CD8-positive, alpha-beta memory T cell (primary cell): ENCODE measurements around the gene PQBP1. TPM values are rescaled to one million over a fixed set of nuclear protein-coding genes. Genes with fewer than 3 reads are reported as not detected.

ENCODE experiments used
- CTCF ChIA-PET: fragments of 350-600 bp; sonication (Branson Sonifier 250); formaldehyde crosslinking; loops from one replicate; lab custom pipeline; 2021; ENCODE audit warnings: antibody characterized with exemption; lab: Charles Lee
- POLR2A ChIA-PET: fragments of 350-600 bp; sonication (Branson Sonifier 250); formaldehyde crosslinking; loops from one replicate; lab custom pipeline; 2021; ENCODE audit warnings: antibody characterized with exemption; lab: Charles Lee
- DNase-seq, 5 donors: peaks; one replicate each; pipeline versions ENCODE4 v3.0.0 to v3.0.0-alpha.2; 2020 to 2022; ENCODE audit warnings: mixed read lengths in 1 of 5
- H3K27ac ChIP-seq: one replicate; pipeline ENCODE4 v1.7.0; 2013; ENCODE audit warnings: low read depth, mild to moderate bottlenecking, low read length, moderate library complexity
- H3K27me3 ChIP-seq: 2 replicates; pipeline ENCODE4 v1.7.0; 2013; ENCODE audit warnings: low read length, mild to moderate bottlenecking; ENCODE audit not compliant: insufficient read depth, poor library complexity, severe bottlenecking
- H3K36me3 ChIP-seq: 2 replicates; pipeline ENCODE4 v1.7.0; 2013; ENCODE audit warnings: mild to moderate bottlenecking, low read length, moderate library complexity; ENCODE audit not compliant: insufficient read depth
- H3K4me1 ChIP-seq: 2 replicates; pipeline ENCODE4 v1.7.0; 2013; ENCODE audit warnings: mild to moderate bottlenecking, low read length, moderate library complexity; ENCODE audit not compliant: insufficient read depth
- H3K4me3 ChIP-seq: 2 replicates; pipeline ENCODE4 v1.7.0; 2013; ENCODE audit warnings: mild to moderate bottlenecking, low read length
- H3K9me3 ChIP-seq: 2 replicates; pipeline ENCODE4 v1.7.0; 2013; ENCODE audit warnings: mild to moderate bottlenecking, low read length
- H3K27ac Mint-ChIP-seq, 8 donors: one replicate each; pipeline ENCODE4 v1.8.0; 2020 to 2021; ENCODE audit warnings: mixed read lengths in 8 of 8, mild to moderate bottlenecking in 6 of 8, inconsistent platforms in 3 of 8, moderate library complexity in 3 of 8
- H3K27me3 Mint-ChIP-seq, 2 donors: one replicate each; pipeline ENCODE4 v1.8.0; 2020 to 2021; ENCODE audit warnings: mixed read lengths in 2 of 2, mild to moderate bottlenecking in 1 of 2, moderate library complexity in 1 of 2
- H3K36me3 Mint-ChIP-seq, 3 donors: one replicate each; pipeline ENCODE4 v1.8.0; 2020 to 2021; ENCODE audit warnings: mixed read lengths in 3 of 3, inconsistent platforms in 1 of 3, mild to moderate bottlenecking in 1 of 3
- H3K4me1 Mint-ChIP-seq, 3 donors: one replicate each; pipeline ENCODE4 v1.8.0; 2020 to 2021; ENCODE audit warnings: mixed read lengths in 3 of 3, inconsistent platforms in 1 of 3, mild to moderate bottlenecking in 1 of 3
- H3K4me3 Mint-ChIP-seq, 7 donors: one replicate each; pipeline ENCODE4 v1.8.0; 2020 to 2021; ENCODE audit warnings: mixed read lengths in 7 of 7, mild to moderate bottlenecking in 6 of 7, moderate library complexity in 4 of 7, inconsistent platforms in 2 of 7
- H3K9me3 Mint-ChIP-seq, 5 donors: one replicate each; pipeline ENCODE4 v1.8.0; 2020 to 2022; ENCODE audit warnings: mixed read lengths in 5 of 5, mild to moderate bottlenecking in 3 of 5, moderate library complexity in 2 of 5, inconsistent platforms in 1 of 5
- polyA plus RNA-seq: library from polyadenylated mRNA; unstranded; fragments of 300-500 nt; fragmentation: Illumina TruSeq; gene quantifications from one replicate; pipeline ENCODE4 v1.2.3, GENCODE V29; 2021
- total RNA-seq, 2 experiments: library from RNA; stranded (reverse); gene quantifications; one replicate each; pipeline ENCODE4 v1.2.3, GENCODE V29; 2021

Gene PQBP1
- total and polyA plus RNA-seq, 3 experiments from 2014 or later, result 83.5 to 106 (median 101) TPM

GRCh38 chrX:48910926-48911411 lies 13.2 kb downstream of the PQBP1 start:
- H3K9me3 ChIP-seq, result no peaks in the 10 kb centered on the region
- peak in 1 of 5 donors; percentile 25 for DNase-seq
- peak overlapping the region; percentile 65 for H3K4me3 ChIP-seq
- H3K27me3 ChIP-seq, result no peaks in the 10 kb centered on the region
- Mint-ChIP-seq H3K27me3 (peaks cover 0 to 14% of the 10 kb centered on the region in 2 donors), H3K36me3 (peaks cover 6 to 59% (median 6%) of the 10 kb centered on the region in 3 donors), H3K9me3 (no peaks in the 10 kb centered on the region), H3K4me1 (peaks cover 40 to 57% (median 54%) of the 10 kb centered on the region in 3 donors), H3K27ac (peak overlapping the region; percentile 90 to 99 (median 95)), H3K4me3 (peak overlapping the region; percentile 86 to 94 (median 88))
- CTCF ChIA-PET, result interaction anchor here (1.1 to 3.1 kb wide), 4 partner anchors 10 to 35 kb away, joined by 3 to 10 read pairs (median 6); no protein-coding TSS in a partner anchor
- peaks cover 23% of the 10 kb centered on the region for H3K36me3 ChIP-seq
- peak overlapping the region; percentile 92 for H3K27ac ChIP-seq
- POLR2A ChIA-PET, result interaction anchor here (0.8 to 2.7 kb wide), 3 partner anchors 14 to 91 kb away, joined by 3 to 15 read pairs (median 6); partner anchors contain the start of genes GRIPAP1, PQBP1 and TIMM17B
- peaks cover 51% of the 10 kb centered on the region for H3K4me1 ChIP-seq

DNA sequence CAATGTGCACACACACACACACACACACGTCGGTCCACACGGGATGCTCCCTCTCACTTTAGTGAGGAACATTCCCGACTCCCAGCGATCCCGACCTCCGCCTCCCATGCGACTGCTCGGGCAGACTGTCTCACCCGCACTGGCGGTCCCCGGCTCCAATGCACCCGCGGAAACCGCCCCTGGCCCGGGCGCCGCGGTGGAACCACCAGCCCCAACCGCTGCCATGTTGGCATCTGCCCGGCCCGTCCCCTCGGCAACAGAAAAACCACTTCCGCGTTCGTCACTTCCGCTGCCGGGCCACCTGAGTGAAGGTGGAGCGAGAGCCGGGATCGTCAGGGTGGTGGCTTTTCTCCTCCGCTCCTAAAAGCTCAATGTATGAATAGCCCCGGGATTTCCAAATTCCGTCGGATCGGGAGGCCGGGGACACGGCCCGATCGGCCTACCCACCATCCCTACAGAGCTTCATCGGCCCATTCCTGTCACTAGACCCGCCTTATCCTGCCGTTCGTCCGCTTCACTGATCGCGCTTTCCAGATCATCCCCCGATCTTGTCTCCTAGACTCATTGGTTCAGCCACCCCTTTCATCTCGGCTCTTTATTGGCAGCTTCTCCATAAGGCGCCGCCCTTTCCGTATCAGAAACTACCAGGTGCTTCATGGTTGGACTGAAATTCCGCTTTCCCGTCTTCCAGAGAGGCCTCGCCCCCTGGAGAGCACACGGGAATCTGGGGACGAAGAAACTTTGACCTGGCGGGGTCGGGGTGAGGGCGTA lies 13.9 kb downstream of the PQBP1 start, which contains the start of gene SLC35A2:
SLC35A2 (minus strand) TSS at position 235 of the 771 bp plus-strand sequence; CDS start at position 225, 10 bp downstream.
- Mint-ChIP-seq H3K9me3 (no peaks in the 10 kb centered on the region), H3K27me3 (peaks cover 0 to 12% of the 10 kb centered on the region in 2 donors), H3K4me3 (peak within 1 kb of the TSS; percentile 86 to 94 (median 88)), H3K27ac (peak within 1 kb of the TSS; percentile 90 to 99 (median 95)), H3K4me1 (peaks cover 43 to 61% (median 58%) of the 10 kb centered on the region in 3 donors), H3K36me3 (peaks cover 6 to 61% (median 6%) of the 10 kb centered on the region in 3 donors)
- H3K4me1 ChIP-seq, result peaks cover 55% of the 10 kb centered on the region
- ChIA-PET POLR2A (interaction anchor here (0.8 to 2.7 kb wide), 4 partner anchors 9 to 91 kb away, joined by 3 to 15 read pairs (median 8); partner anchors contain the start of genes GRIPAP1, PQBP1 and TIMM17B), CTCF (interaction anchor here (1.0 to 3.1 kb wide), 5 partner anchors 11 to 35 kb away, joined by 3 to 10 read pairs (median 4); partner anchors contain the start of genes PQBP1 and TIMM17B)
- no peaks in the 10 kb centered on the region for H3K27me3 ChIP-seq
- H3K27ac ChIP-seq, result peak within 1 kb of the TSS; percentile 92
- peak within 1 kb of the TSS; percentile 65 for H3K4me3 ChIP-seq
- DNase-seq, result peak; percentile 78 to 93 (median 87)
- H3K9me3 ChIP-seq, result no peaks in the 10 kb centered on the region
- peaks cover 26% of the 10 kb centered on the region for H3K36me3 ChIP-seq

- Mint-ChIP-seq H3K9me3 (peaks cover 0 to 3% (median 0%) of the 10 kb centered on the region in 5 donors), H3K4me1 (peaks cover 54 to 68% (median 67%) of the 10 kb centered on the region in 3 donors), H3K27me3 (peaks cover 0 to 14% of the 10 kb centered on the region in 2 donors), H3K27ac (peak overlapping the region in 7 of 8 donors; percentile 6 to 92 (median 25)), H3K36me3 (peaks cover 14 to 69% (median 16%) of the 10 kb centered on the region in 3 donors), H3K4me3 (peak overlapping the region; percentile 23 to 97 (median 65))
- Histone ChIP-seq H3K27me3 (no peaks in the 10 kb centered on the region), H3K9me3 (no peaks in the 10 kb centered on the region), H3K36me3 (peaks cover 33% of the 10 kb centered on the region), H3K4me1 (peaks cover 55% of the 10 kb centered on the region), H3K4me3 (no peak overlapping the region), H3K27ac (no peak overlapping the region)
- POLR2A ChIA-PET, result no interaction called here
- no peak for DNase-seq
- CTCF ChIA-PET, result interaction anchor here (3.0 to 3.1 kb wide), 2 partner anchors 22 to 23 kb away, joined by 9 to 10 read pairs; no protein-coding TSS in a partner anchor
Measured at GRCh38 chrX:48913605-48914366, 16.1 kb downstream of the PQBP1 start.

- Histone ChIP-seq H3K36me3 (peaks cover 33% of the 10 kb centered on the region), H3K27ac (no peak overlapping the region), H3K4me3 (peak overlapping the region; percentile 60), H3K9me3 (no peaks in the 10 kb centered on the region), H3K27me3 (no peaks in the 10 kb centered on the region), H3K4me1 (peaks cover 55% of the 10 kb centered on the region)
- ChIA-PET CTCF (interaction anchor here (1.4 kb wide), 1 partner anchor 25 kb away, joined by 3 read pairs; no protein-coding TSS in a partner anchor), POLR2A (no interaction called here)
- Mint-ChIP-seq H3K27ac (peak overlapping the region; percentile 14 to 90 (median 62)), H3K4me3 (peak overlapping the region; percentile 23 to 97 (median 95)), H3K27me3 (peaks cover 0 to 14% of the 10 kb centered on the region in 2 donors), H3K36me3 (peaks cover 14 to 72% (median 16%) of the 10 kb centered on the region in 3 donors), H3K9me3 (peaks cover 0 to 3% (median 0%) of the 10 kb centered on the region in 5 donors), H3K4me1 (peaks cover 58 to 77% (median 70%) of the 10 kb centered on the region in 3 donors)
- no peak for DNase-seq
Measured at GRCh38 chrX:48914593-48915493, 17.1 kb downstream of the PQBP1 start.

- H3K27ac Mint-ChIP-seq, result peak overlapping the region; percentile 85 to 97 (median 94)
- ChIA-PET POLR2A (interaction anchor here (0.5 to 1.0 kb wide), 2 partner anchors 28 to 29 kb away, joined by 5 to 9 read pairs; no protein-coding TSS in a partner anchor), CTCF (interaction anchor here (0.8 to 1.5 kb wide), 5 partner anchors 20 to 41 kb away, joined by 3 to 9 read pairs (median 3); partner anchors contain the start of genes PQBP1 and TIMM17B)
- peaks cover 0 to 3% (median 0%) of the 10 kb centered on the region in 5 donors for H3K9me3 Mint-ChIP-seq
- peak overlapping the region; percentile 95 to 98 (median 96) for H3K4me3 Mint-ChIP-seq
- H3K9me3 ChIP-seq, result no peaks in the 10 kb centered on the region
- peaks cover 12 to 66% (median 16%) of the 10 kb centered on the region in 3 donors for H3K36me3 Mint-ChIP-seq
- peak overlapping the region; percentile 95 for H3K27ac ChIP-seq
- H3K4me1 ChIP-seq, result peaks cover 63% of the 10 kb centered on the region
- peak overlapping the region; percentile 94 for H3K4me3 ChIP-seq
- H3K27me3 ChIP-seq, result no peaks in the 10 kb centered on the region
- peak; percentile 76 to 94 (median 89) for DNase-seq
- peaks cover 61 to 81% (median 71%) of the 10 kb centered on the region in 3 donors for H3K4me1 Mint-ChIP-seq
- H3K27me3 Mint-ChIP-seq, result peaks cover 0 to 3% of the 10 kb centered on the region in 2 donors
- peaks cover 33% of the 10 kb centered on the region for H3K36me3 ChIP-seq
Measured at GRCh38 chrX:48917139-48918001, 19.6 kb downstream of the PQBP1 start.

DNA sequence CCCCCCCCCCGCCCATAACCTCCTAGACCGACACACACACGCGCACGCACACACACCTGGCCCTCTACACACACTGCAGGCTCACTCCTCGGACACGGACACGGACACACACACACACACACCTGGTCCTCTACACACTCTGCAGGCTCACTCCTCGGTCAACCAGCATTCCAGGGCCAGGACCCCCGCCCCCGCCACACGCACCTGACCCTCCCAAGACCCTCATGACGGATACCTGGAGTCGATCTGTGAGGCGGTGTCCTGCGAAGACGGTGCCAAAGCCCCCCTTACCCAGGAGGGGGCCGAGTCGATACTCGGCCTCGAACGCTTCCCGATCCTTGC lies 20.5 kb downstream of the PQBP1 start:
- Histone ChIP-seq H3K4me1 (peaks cover 55% of the 10 kb centered on the region), H3K4me3 (peak overlapping the region; percentile 94), H3K27me3 (no peaks in the 10 kb centered on the region), H3K9me3 (no peaks in the 10 kb centered on the region), H3K36me3 (peaks cover 33% of the 10 kb centered on the region), H3K27ac (peak overlapping the region; percentile 95)
- CTCF ChIA-PET, result interaction anchor here (1.0 to 1.5 kb wide), 2 partner anchors 19 to 39 kb away, joined by 3 to 4 read pairs; partner anchors contain the start of gene OTUD5
- Mint-ChIP-seq H3K36me3 (peaks cover 11 to 67% (median 16%) of the 10 kb centered on the region in 3 donors), H3K4me1 (peaks cover 64 to 82% (median 71%) of the 10 kb centered on the region in 3 donors), H3K27ac (peak overlapping the region; percentile 74 to 97 (median 93)), H3K27me3 (peaks cover 0 to 3% of the 10 kb centered on the region in 2 donors), H3K9me3 (peaks cover 0 to 3% (median 0%) of the 10 kb centered on the region in 5 donors), H3K4me3 (peak overlapping the region; percentile 95 to 98 (median 96))
- POLR2A ChIA-PET, result no interaction called here
- no peak for DNase-seq
